GM12878 (cell line): ENCODE results near the gene OPA1. TPM values are rescaled to one million over a fixed set of nuclear protein-coding genes. Genes with fewer than 3 reads are reported as not detected.

ENCODE experiments used
- CHD4 ChIP-seq: fragments of 200-600 bp; sonication (generic); IDR thresholded peaks from 2 replicates; pipeline ENCODE4 v1.6.1; 2016; ENCODE audit warnings: mild to moderate bottlenecking
- CTCF ChIP-seq, 3 experiments: IDR thresholded peaks in 2 of 3; conservative IDR thresholded peaks in 1 of 3; 2 replicates each; pipeline ENCODE4 v1.5.1; 2011; ENCODE audit warnings: low read depth in 3 of 3, low read length in 3 of 3, mild to moderate bottlenecking in 3 of 3, control low read depth in 2 of 3, moderate library complexity in 2 of 3, inconsistent platforms in 1 of 3, mixed read lengths in 1 of 3; ENCODE audit not compliant: control insufficient read depth in 2 of 3, insufficient read depth in 1 of 3; ENCODE audit errors: extremely low read depth in 1 of 3
- ELK1 ChIP-seq: IDR thresholded peaks from 2 replicates; pipeline ENCODE4 v1.6.1; 2012; ENCODE audit warnings: low read depth, low read length, improper control_type of control experiment
- EP300 ChIP-seq, 2 experiments: fragments of 150-350 bp in 1 of 2; IDR thresholded peaks; 2 replicates each; pipeline ENCODE4 v1.6.1; 2011 to 2012; ENCODE audit warnings: low read depth in 2 of 2, low read length in 2 of 2, borderline replicate concordance in 1 of 2, improper control_type of control experiment in 1 of 2, inconsistent platforms in 1 of 2; ENCODE audit not compliant: control insufficient read depth in 1 of 2
- IRF3 ChIP-seq: fragments of 450-650 bp; IDR thresholded peaks from 2 replicates; pipeline ENCODE4 v1.6.1; 2014; ENCODE audit warnings: mild to moderate bottlenecking
- JUNB ChIP-seq: IDR thresholded peaks from 2 replicates; pipeline ENCODE4 v1.6.1; 2016; ENCODE audit warnings: antibody characterized with exemption, mild to moderate bottlenecking
- KDM1A ChIP-seq: fragments of 200-600 bp; sonication (generic); IDR thresholded peaks from 2 replicates; pipeline ENCODE4 v1.6.1; 2016; ENCODE audit warnings: borderline replicate concordance
- NFYA ChIP-seq: IDR thresholded peaks from 2 replicates; pipeline ENCODE4 v1.6.1; 2011; ENCODE audit warnings: low read depth, mild to moderate bottlenecking, low read length, improper control_type of control experiment, borderline replicate concordance
- NR2F1 ChIP-seq: fragments of 450-650 bp; conservative IDR thresholded peaks from 2 replicates; pipeline ENCODE4 v1.6.1; 2017; ENCODE audit warnings: mild to moderate bottlenecking
- NRF1 ChIP-seq: conservative IDR thresholded peaks from 2 replicates; pipeline ENCODE4 v1.6.1; 2011; ENCODE audit warnings: mild to moderate bottlenecking, low read depth, low read length, improper control_type of control experiment
- RELA ChIP-seq: fragments of 450-650 bp; IDR thresholded peaks from 2 replicates; pipeline ENCODE4 v1.8.0; 2014; ENCODE audit warnings: borderline replicate concordance; ENCODE audit not compliant: partially characterized antibody
- SMAD1 ChIP-seq: fragments of 450-650 bp; IDR thresholded peaks from 2 replicates; pipeline ENCODE4 v1.6.1; 2018; ENCODE audit warnings: mild to moderate bottlenecking, low read depth; ENCODE audit not compliant: partially characterized antibody
- STAT1 ChIP-seq: fragments of 450-650 bp; conservative IDR thresholded peaks from 2 replicates; pipeline ENCODE4 v1.6.1; 2014; ENCODE audit warnings: antibody characterized with exemption, mild to moderate bottlenecking
- TCF12 ChIP-seq: IDR thresholded peaks from 2 replicates; pipeline ENCODE4 v1.6.1; 2011; ENCODE audit warnings: low read depth, mild to moderate bottlenecking, low read length
- TCF3 ChIP-seq: IDR thresholded peaks from 2 replicates; pipeline ENCODE4 v1.6.1; 2012; ENCODE audit warnings: low read depth, mild to moderate bottlenecking, low read length, borderline replicate concordance; ENCODE audit not compliant: insufficient read depth
- ZNF207 ChIP-seq: fragments of 450-650 bp; IDR thresholded peaks from 2 replicates; pipeline ENCODE4 v1.6.1; 2014; ENCODE audit warnings: antibody characterized with exemption, mild to moderate bottlenecking, borderline replicate concordance
- ZSCAN29 ChIP-seq: fragments of 450-650 bp; IDR thresholded peaks from 2 replicates; pipeline ENCODE4 v1.6.1; 2017; ENCODE audit warnings: mild to moderate bottlenecking, moderate library complexity
- polyA plus RNA-seq, 11 experiments: library from polyadenylated mRNA; depleted of rRNA in 4 of 11; unstranded in 6 of 11; stranded (reverse) in 5 of 11; fragments of >200 nt; fragmentation: Nextera tagmentation in 4 of 11; fragmentation: Illumina TruSeq in 1 of 11; extraction: Ambion mirVana in 4 of 11; extraction: Trizol in 1 of 11; gene quantifications; 1 replicate in 1 of 11; 2 replicates in 10 of 11; pipeline versions ENCODE4 v1.2.1 to v1.2.3, GENCODE V29; 2011 to 2016; ENCODE audit warnings: inconsistent platforms in 2 of 11, missing spikeins in 2 of 11, low read depth in 1 of 11
- total RNA-seq, 4 experiments: library from RNA; depleted of rRNA in 3 of 4; stranded (reverse); fragments of >200 nt in 3 of 4; fragmentation: Illumina TruSeq in 1 of 4; extraction: Trizol in 1 of 4; gene quantifications; 2 replicates each; pipeline versions ENCODE4 v1.2.1 to v1.2.3, GENCODE V29; 2013 to 2021
- TF ChIP-seq, protein P1 (sequence below): fragments of 450-650 bp; formaldehyde crosslinking; IDR thresholded peaks from 2 replicates; pipeline ENCODE4 v1.4.0; 2022; ENCODE audit warnings: mild to moderate bottlenecking, moderate library complexity
- TF ChIP-seq, protein P2 (sequence below): IDR thresholded peaks from 2 replicates; pipeline ENCODE4 v1.6.1; 2011; ENCODE audit warnings: borderline replicate concordance, low read depth, mild to moderate bottlenecking, moderate library complexity, low read length; ENCODE audit not compliant: insufficient read depth, poor library complexity, severe bottlenecking

OPA1 gene
- total and polyA plus RNA-seq, 10 of the 15 experiments (the other 5 are each of a cell fraction or from before 2014, with no cell fraction given), result 14.7 to 108 (median 59.3) TPM

- TF ChIP-seq ZNF207 (no peak), CTCF (IDR thresholded peaks at IDR 0.05 in 2 of 3, conservative IDR thresholded peaks at IDR 0.05 in 1 of 3; ENCODE audit: control insufficient read depth in 2 of 3, extremely low read depth in 1 of 3, insufficient read depth in 1 of 3, low read depth in 3 of 3, low read length in 3 of 3) (no peak), RELA (peak; percentile 27), JUNB (peak; percentile 14; the same call in 1 of the 2 replicates), TCF12 (peak; percentile 30; the same call in 1 of the 2 replicates), STAT1 (no peak), SMAD1 (no peak), EP300 (IDR thresholded peaks at IDR 0.05; ENCODE audit: borderline replicate concordance in 1 of 2, control insufficient read depth in 1 of 2, low read depth in 2 of 2, low read length in 2 of 2) (peak in 1 of 2 experiments; percentile 28; a peak in 1 of 4 replicates), NRF1 (no peak), TCF3 (no peak), ZSCAN29 (no peak), ELK1 (no peak), KDM1A (no peak), IRF3 (no peak), CHD4 (no peak), NR2F1 (no peak), NFYA (no peak)
- TF ChIP-seq, protein P1, sequence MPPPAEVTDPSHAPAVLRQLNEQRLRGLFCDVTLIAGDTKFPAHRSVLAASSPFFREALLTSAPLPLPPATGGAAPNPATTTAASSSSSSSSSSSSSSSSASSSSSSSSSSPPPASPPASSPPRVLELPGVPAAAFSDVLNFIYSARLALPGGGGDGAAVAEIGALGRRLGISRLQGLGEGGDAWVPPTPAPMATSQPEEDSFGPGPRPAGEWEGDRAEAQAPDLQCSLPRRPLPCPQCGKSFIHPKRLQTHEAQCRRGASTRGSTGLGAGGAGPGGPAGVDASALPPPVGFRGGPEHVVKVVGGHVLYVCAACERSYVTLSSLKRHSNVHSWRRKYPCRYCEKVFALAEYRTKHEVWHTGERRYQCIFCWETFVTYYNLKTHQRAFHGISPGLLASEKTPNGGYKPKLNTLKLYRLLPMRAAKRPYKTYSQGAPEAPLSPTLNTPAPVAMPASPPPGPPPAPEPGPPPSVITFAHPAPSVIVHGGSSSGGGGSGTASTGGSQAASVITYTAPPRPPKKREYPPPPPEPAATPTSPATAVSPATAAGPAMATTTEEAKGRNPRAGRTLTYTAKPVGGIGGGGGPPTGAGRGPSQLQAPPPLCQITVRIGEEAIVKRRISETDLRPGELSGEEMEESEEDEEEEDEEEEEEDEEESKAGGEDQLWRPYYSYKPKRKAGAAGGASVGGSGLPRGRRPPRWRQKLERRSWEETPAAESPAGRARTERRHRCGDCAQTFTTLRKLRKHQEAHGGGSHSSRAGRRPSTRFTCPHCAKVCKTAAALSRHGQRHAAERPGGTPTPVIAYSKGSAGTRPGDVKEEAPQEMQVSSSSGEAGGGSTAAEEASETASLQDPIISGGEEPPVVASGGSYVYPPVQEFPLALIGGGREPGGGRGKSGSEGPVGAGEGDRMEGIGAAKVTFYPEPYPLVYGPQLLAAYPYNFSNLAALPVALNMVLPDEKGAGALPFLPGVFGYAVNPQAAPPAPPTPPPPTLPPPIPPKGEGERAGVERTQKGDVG, result no peak
- TF ChIP-seq, protein P2, sequence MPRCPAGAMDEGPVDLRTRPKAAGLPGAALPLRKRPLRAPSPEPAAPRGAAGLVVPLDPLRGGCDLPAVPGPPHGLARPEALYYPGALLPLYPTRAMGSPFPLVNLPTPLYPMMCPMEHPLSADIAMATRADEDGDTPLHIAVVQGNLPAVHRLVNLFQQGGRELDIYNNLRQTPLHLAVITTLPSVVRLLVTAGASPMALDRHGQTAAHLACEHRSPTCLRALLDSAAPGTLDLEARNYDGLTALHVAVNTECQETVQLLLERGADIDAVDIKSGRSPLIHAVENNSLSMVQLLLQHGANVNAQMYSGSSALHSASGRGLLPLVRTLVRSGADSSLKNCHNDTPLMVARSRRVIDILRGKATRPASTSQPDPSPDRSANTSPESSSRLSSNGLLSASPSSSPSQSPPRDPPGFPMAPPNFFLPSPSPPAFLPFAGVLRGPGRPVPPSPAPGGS, result no peak
Measured at GRCh38 chr3:193742628-193743027, 149.6 kb downstream of the OPA1 start (continued).
